A549 treated with CORT108297 at 1 μM for 4 hours (cell line): ENCODE data around the gene PIGU. TPM values are rescaled to one million over a fixed set of nuclear protein-coding genes. Genes with fewer than 3 reads are reported as not detected.

ENCODE experiments used
- total RNA-seq: library from RNA; stranded (reverse); fragments of 200-300 nt; extraction: Qiagen RNA extraction; gene quantifications from 5 replicates; pipeline ENCODE4 v1.2.3, GENCODE V29; 2022

The PIGU gene, protein sequence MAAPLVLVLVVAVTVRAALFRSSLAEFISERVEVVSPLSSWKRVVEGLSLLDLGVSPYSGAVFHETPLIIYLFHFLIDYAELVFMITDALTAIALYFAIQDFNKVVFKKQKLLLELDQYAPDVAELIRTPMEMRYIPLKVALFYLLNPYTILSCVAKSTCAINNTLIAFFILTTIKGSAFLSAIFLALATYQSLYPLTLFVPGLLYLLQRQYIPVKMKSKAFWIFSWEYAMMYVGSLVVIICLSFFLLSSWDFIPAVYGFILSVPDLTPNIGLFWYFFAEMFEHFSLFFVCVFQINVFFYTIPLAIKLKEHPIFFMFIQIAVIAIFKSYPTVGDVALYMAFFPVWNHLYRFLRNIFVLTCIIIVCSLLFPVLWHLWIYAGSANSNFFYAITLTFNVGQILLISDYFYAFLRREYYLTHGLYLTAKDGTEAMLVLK
- total RNA-seq = 23.3 to 31.6 TPM (median 28.6 TPM) in 5 replicates

DNA sequence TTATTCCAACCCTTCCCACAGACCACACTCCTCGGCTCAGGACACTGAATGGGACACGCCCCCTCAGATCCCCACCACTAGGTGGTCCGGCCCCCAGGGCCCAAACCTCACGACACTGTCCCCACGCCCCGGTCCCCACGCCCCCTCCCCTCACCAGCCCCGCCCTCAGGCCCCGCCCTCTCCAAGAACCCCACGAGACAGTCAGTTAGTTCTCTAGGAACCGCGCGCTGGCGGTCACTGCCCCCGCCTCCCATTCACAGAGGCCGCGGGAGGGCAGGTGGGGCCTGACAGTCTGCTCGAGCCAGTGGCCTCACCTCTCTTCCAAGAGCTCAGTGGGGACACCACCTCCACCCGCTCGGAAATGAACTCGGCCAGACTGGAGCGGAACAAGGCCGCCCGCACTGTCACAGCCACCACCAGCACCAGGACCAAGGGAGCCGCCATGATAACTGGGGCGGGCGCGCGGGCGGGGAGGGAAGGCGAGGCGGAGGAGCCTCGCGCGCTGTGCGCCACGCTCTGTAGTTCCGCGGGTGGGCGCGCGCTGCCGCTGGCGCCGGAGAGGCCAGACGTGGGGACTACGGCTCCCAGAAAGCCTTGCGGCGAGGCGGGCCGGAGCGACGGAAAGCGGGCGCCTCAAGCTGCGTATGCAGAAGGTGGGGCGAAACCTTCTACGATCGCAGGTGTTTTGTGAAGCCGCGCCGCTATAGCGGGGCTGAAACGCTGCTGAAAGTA, at the start of gene PIGU:
Gene PIGU, minus strand, starts transcription at position 451 of the 732 bp plus-strand sequence. Its CDS starts 7 bp downstream, at position 444.

DNA sequence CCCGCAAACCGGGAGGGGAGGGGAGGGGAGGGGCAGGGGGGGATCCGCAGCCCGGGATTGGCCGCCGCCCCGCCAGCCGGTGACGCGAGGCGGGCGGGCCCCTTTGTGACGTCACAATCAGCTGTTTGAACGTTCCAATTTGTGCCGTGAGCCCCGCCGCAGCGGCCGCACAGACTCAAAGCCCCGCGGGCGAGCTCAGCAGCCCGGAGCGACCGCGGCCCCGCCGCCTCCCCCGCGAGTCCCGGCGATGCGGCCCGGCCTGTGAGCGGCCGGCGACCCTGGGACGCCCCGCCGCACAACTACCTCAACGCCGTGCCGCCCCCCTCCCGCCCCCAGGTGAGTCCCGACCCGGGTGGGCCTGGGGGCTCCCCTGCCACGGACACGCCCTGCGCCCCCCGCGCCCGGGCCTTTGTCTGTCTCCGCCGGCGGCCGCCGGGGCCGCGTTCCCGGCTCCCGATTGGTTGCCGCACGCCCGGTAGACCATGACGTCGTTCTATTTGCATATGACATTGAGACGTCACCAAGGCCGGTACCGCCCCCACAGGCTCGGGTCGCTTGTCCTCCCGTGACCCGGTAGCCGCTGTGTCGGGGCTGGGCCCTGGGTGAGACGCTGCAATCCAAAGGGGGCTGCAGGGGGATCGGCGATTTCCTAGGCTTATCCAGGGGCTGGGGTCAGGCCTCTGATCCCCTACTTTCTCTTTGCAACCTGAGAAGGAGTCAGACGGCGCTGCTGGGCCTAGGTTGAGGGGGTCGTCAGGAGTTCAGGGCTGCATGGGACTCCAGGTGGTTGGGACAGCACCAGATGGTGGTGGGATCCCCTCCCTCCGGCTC, 27.5 kb upstream of the PIGU start, which contains the start of gene TP53INP2:
Gene TP53INP2, plus strand, starts transcription at position 168 of the 831 bp plus-strand sequence. CDS start 4,396 bp downstream, outside the sequence.

DNA sequence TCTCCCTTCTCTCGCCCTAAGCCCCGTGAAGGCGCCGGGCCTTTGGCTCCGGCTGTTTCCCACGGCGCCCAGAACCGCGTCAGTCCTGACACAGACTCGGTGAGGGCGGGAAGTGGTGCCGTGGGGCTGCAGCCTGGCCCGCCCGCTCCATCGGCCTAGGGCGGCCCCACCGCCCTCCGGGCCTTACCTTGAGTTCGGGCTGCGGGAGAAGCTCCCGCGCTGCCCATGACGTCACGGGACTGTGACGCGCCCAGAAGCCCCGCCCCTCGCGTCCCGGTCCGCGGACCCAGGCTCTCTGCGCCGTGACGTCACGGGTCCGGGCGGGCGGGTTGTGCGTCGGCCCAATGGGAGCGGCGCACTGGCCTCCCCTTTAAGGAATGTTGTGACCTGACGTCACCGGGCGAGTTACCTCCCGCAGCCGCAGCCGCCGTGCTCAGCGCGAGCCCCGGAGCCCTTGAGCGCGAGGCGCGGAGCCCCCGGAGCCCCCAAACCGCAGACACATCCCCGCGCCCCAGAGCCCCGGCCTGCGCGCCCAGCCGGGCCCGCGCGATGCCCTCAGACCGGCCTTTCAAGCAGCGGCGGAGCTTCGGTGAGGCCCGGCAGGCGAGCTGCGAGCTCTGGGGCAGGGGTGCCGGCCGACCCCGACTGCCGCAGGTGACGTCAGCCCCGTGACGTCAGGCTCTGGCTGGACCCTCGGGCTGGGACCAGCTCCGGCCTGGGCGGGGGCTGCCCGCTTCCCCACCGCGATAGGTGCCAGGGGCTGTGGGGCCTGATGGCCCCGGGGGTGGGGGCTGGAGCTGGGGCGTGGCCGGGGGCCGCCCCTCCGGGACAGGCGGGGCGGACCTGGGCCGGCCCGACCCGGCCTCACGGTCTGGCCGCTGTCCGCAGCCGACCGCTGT, 118.3 kb downstream of the PIGU start, which contains the start of gene MAP1LC3A:
Gene MAP1LC3A, plus strand, starts transcription at position 399 of the 899 bp plus-strand sequence. Its CDS starts 151 bp downstream, at position 550.

DNA sequence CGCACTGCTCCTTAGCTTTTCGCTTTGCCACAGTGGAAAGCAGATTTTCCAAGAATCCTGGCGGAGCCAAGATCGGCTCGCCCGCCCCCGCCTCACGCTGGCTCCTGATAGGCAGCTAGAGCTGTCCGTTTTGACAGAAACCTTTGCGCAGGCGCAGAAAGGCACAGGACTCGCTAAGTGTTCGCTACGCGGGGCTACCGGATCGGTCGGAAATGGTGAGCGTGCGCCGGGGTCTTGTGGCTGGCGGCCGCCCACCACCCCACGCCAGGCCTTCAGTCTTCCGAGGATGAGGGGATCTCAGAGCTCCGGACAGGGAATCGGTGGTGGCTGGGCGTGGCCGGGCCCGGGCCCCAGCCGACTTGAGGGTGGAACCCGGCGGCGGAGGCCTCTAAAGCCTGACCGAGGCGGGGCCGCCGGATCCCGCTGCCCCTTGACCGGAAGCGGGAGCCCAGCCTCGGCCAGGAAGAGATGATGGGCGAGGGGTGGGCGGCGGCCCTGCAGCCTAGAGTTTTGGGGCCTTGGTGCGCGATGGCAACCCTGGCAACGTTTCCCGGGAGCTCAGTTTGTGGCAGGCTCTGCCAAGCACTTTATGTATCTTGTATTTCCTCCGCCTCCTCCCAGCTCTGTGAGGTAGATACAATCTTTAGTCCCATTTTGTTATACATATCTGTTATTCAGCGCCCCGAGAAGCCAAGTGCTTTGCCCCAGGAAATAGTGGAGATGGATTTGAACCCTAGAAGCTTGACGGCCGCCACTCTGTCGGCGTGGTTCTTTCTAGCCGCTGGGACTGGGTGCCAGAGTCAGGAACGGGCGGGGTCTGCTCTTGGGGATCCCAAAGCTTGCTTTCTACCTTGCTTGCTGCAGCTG, 160.4 kb downstream of the PIGU start, which contains the start of gene DYNLRB1:
Gene DYNLRB1, plus strand, starts transcription at position 176 of the 867 bp plus-strand sequence. Its CDS starts 37 bp downstream, at position 213.

Other genes starting within 250 kb of the PIGU start
- 227 to 240 TPM (median 231 TPM) in 5 replicates for gene DYNLRB1, start 160.7 kb downstream of the PIGU start, total RNA-seq
- 16.6 to 31.0 TPM (median 26.7 TPM) in 5 replicates for gene MAP1LC3A, start 118.4 kb downstream of the PIGU start, total RNA-seq
- 6.0 to 8.1 TPM (median 6.9 TPM) in 5 replicates for gene TP53INP2, start 27.3 kb upstream of the PIGU start, total RNA-seq
- gene NCOA6, start 148.6 kb upstream of the PIGU start, total RNA-seq = 17.2 to 22.2 TPM (median 18.1 TPM) in 5 replicates
- gene GGT7, start 195.8 kb upstream of the PIGU start, total RNA-seq = 5.6 to 8.2 TPM (median 7.5 TPM) in 5 replicates
- gene ACSS2, start 199.5 kb upstream of the PIGU start, total RNA-seq = 7.8 to 9.8 TPM (median 8.8 TPM) in 5 replicates